H9 (cell line): Measurements from ENCODE around the gene CD151. TPM values are rescaled to one million over a fixed set of nuclear protein-coding genes. Genes with fewer than 3 reads are reported as not detected.

Experiments
- DNase-seq: peaks from one replicate; pipeline ENCODE4 v3.0.0-alpha.2; 2017
- H2AFZ ChIP-seq: one replicate; pipeline ENCODE4 v1.6.1; 2013; ENCODE audit warnings: mild to moderate bottlenecking, low read length, control low read depth, moderate library complexity
- H2AK5ac ChIP-seq: 2 replicates; pipeline ENCODE4 v1.6.1; 2013; ENCODE audit warnings: low read length, control low read depth, mixed read lengths; ENCODE audit not compliant: insufficient read length
- H2BK120ac ChIP-seq: one replicate; pipeline ENCODE4 v1.6.1; 2013; ENCODE audit warnings: low read depth, mild to moderate bottlenecking, low read length, control low read depth, inconsistent platforms; ENCODE audit not compliant: poor library complexity, severe bottlenecking
- H2BK12ac ChIP-seq: 2 replicates; pipeline ENCODE4 v1.6.1; 2013; ENCODE audit warnings: low read length, control low read depth, mixed read lengths, low read depth; ENCODE audit not compliant: insufficient read length
- H2BK15ac ChIP-seq: 2 replicates; pipeline ENCODE4 v1.6.1; 2013; ENCODE audit warnings: low read depth, low read length, control low read depth
- H2BK20ac ChIP-seq: one replicate; pipeline ENCODE4 v1.6.1; 2013; ENCODE audit warnings: low read depth, mild to moderate bottlenecking, low read length, control low read depth, inconsistent platforms; ENCODE audit not compliant: poor library complexity, severe bottlenecking
- H2BK5ac ChIP-seq: 2 replicates; pipeline ENCODE4 v1.6.1; 2013; ENCODE audit warnings: low read length, control low read depth, mixed read lengths; ENCODE audit not compliant: insufficient read length
- H3K14ac ChIP-seq: 2 replicates; pipeline ENCODE4 v1.6.1; 2013; ENCODE audit warnings: low read length, control low read depth; ENCODE audit not compliant: insufficient read depth
- H3K18ac ChIP-seq: 2 replicates; pipeline ENCODE4 v1.6.1; 2013; ENCODE audit warnings: low read depth, mild to moderate bottlenecking, mixed read lengths, low read length, control low read depth; ENCODE audit not compliant: insufficient read length
- H3K23ac ChIP-seq: 2 replicates; pipeline ENCODE4 v1.6.1; 2013; ENCODE audit warnings: low read length, control low read depth, mixed read lengths, low read depth; ENCODE audit not compliant: insufficient read length
- H3K23me2 ChIP-seq: 2 replicates; pipeline ENCODE4 v1.6.1; 2013; ENCODE audit warnings: low read depth, mild to moderate bottlenecking, mixed read lengths, low read length, control low read depth; ENCODE audit not compliant: insufficient read length, poor library complexity, severe bottlenecking
- H3K27ac ChIP-seq: 2 replicates; pipeline ENCODE4 v1.5.1; 2013; ENCODE audit warnings: low read length, control low read depth, mixed read lengths, low read depth; ENCODE audit not compliant: insufficient read length
- H3K27me3 ChIP-seq: 2 replicates; pipeline ENCODE4 v1.6.1; 2013; ENCODE audit warnings: low read length, control low read depth, inconsistent platforms; ENCODE audit not compliant: insufficient read depth
- H3K4ac ChIP-seq: 2 replicates; pipeline ENCODE4 v1.6.1; 2013; ENCODE audit warnings: low read depth, mild to moderate bottlenecking, control low read depth, inconsistent platforms, low read length, moderate library complexity
- H3K4me1 ChIP-seq: 2 replicates; pipeline ENCODE4 v1.6.1; 2013; ENCODE audit warnings: low read length, control low read depth, inconsistent platforms; ENCODE audit not compliant: insufficient read depth
- H3K4me2 ChIP-seq: 2 replicates; pipeline ENCODE4 v1.6.1; 2013; ENCODE audit warnings: low read length, control low read depth, mixed read lengths; ENCODE audit not compliant: insufficient read length, insufficient read depth
- H3K56ac ChIP-seq: 2 replicates; pipeline ENCODE4 v1.6.1; 2013; ENCODE audit warnings: low read depth, mild to moderate bottlenecking, mixed read lengths, low read length, control low read depth; ENCODE audit not compliant: insufficient read length
- H3K79me1 ChIP-seq: 2 replicates; pipeline ENCODE4 v1.6.1; 2013; ENCODE audit warnings: low read depth, mild to moderate bottlenecking, moderate library complexity, low read length, control low read depth, inconsistent platforms; ENCODE audit not compliant: insufficient read depth, poor library complexity, severe bottlenecking
- H3K79me2 ChIP-seq: 2 replicates; pipeline ENCODE4 v1.6.1; 2013; ENCODE audit warnings: low read length, control low read depth, inconsistent platforms; ENCODE audit not compliant: insufficient read depth
- H3K9ac ChIP-seq: 2 replicates; pipeline ENCODE4 v1.6.1; 2013; ENCODE audit warnings: low read length, control low read depth, mixed read lengths; ENCODE audit not compliant: insufficient read length; ENCODE audit errors: extremely low read depth
- H3K9me3 ChIP-seq: one replicate; pipeline ENCODE4 v1.6.1; 2013; ENCODE audit warnings: low read depth, low read length, inconsistent platforms; ENCODE audit not compliant: control insufficient read depth
- H3T11ph ChIP-seq: one replicate; pipeline ENCODE4 v1.6.1; 2013; ENCODE audit warnings: mild to moderate bottlenecking, low read length, control low read depth, inconsistent platforms
- H4K20me1 ChIP-seq: one replicate; pipeline ENCODE4 v1.6.1; 2013; ENCODE audit not compliant: control insufficient read depth, insufficient read length, insufficient read depth
- H4K5ac ChIP-seq: 2 replicates; pipeline ENCODE4 v1.6.1; 2013; ENCODE audit warnings: low read depth, mild to moderate bottlenecking, mixed read lengths, low read length, control low read depth; ENCODE audit not compliant: insufficient read length
- H4K8ac ChIP-seq: replicated peaks from 2 replicates; pipeline ENCODE4 v1.6.1; 2013; ENCODE audit warnings: low read length, control low read depth, mixed read lengths, low read depth; ENCODE audit not compliant: insufficient read length
- H4K91ac ChIP-seq: 2 replicates; pipeline ENCODE4 v1.6.1; 2013; ENCODE audit warnings: low read depth, mild to moderate bottlenecking, moderate library complexity, mixed read lengths, low read length, control low read depth; ENCODE audit not compliant: insufficient read length
- H3K27ac Mint-ChIP-seq, 3 experiments: 2 replicates in 2 of 3; 3 replicates in 1 of 3; pipeline ENCODE4 v1.8.0; 2020 to 2021; ENCODE audit warnings: mixed read lengths in 3 of 3, mild to moderate bottlenecking in 1 of 3, moderate library complexity in 1 of 3
- H3K27me3 Mint-ChIP-seq: 2 replicates; pipeline ENCODE4 v1.8.0; 2021; ENCODE audit warnings: low read depth, mild to moderate bottlenecking, moderate library complexity, mixed read lengths
- H3K36me3 Mint-ChIP-seq, 3 experiments: 2 replicates in 2 of 3; 3 replicates in 1 of 3; pipeline ENCODE4 v1.8.0; 2020 to 2021; ENCODE audit warnings: low read depth in 3 of 3, mixed read lengths in 3 of 3; ENCODE audit not compliant: insufficient read depth in 1 of 3
- H3K4me1 Mint-ChIP-seq, 2 experiments: 2 replicates each; pipeline ENCODE4 v1.8.0; 2020; ENCODE audit warnings: mixed read lengths in 2 of 2
- H3K4me3 Mint-ChIP-seq, 2 experiments: 2 replicates in 1 of 2; 3 replicates in 1 of 2; pipeline ENCODE4 v1.8.0; 2020 to 2021; ENCODE audit warnings: mild to moderate bottlenecking in 2 of 2, mixed read lengths in 2 of 2, moderate library complexity in 1 of 2
- H3K9me3 Mint-ChIP-seq, 2 experiments: 2 replicates in 1 of 2; 3 replicates in 1 of 2; pipeline ENCODE4 v1.8.0; 2020; ENCODE audit warnings: mild to moderate bottlenecking in 2 of 2, mixed read lengths in 2 of 2, moderate library complexity in 1 of 2
- WGBS: extraction: QIAGEN DNeasy Blood & Tissue Kit; methylation state at CpG from one replicate; pipeline ENCODE4 v1.1.7; 2013; ENCODE audit warnings: missing lambda C conversion rate, low lambda C conversion rate, mixed read lengths; ENCODE audit not compliant: insufficient read length; ENCODE audit errors: extremely low coverage; 5-methylcytosine and 5-hydroxymethylcytosine counted together
- total RNA-seq: library from RNA; stranded (reverse); gene quantifications from 2 replicates; pipeline ENCODE4 v1.2.1, GENCODE V29; 2021
- TF ChIP-seq, protein P1 (sequence below): fragments of 200-600 bp; sonication (generic); conservative IDR thresholded peaks from 3 replicates; pipeline ENCODE4 v1.8.0; 2021; ENCODE audit warnings: antibody characterized with exemption, mild to moderate bottlenecking

CD151 gene
- total RNA-seq, 1 experiment from 2014 or later: 138 TPM

- H2BK12ac ChIP-seq: no peak overlapping the region
- no CpG with 5 or more reads among the region's 18 CpGs for WGBS
- no peak overlapping the region for H2AK5ac ChIP-seq
- no peak overlapping the region for H3K9ac ChIP-seq
- H3T11ph ChIP-seq: no peak overlapping the region
- H2BK20ac ChIP-seq: no peak overlapping the region
- H2BK15ac ChIP-seq: no peak overlapping the region
- no peak overlapping the region for H3K4ac ChIP-seq
- H3K14ac ChIP-seq: no peak overlapping the region
- H4K8ac ChIP-seq: no peak overlapping the region
- no peaks in the 10 kb centered on the region for H3K79me1 ChIP-seq
- no peaks in the 10 kb centered on the region for H3K79me2 ChIP-seq
- no peaks in the 10 kb centered on the region for H3K9me3 ChIP-seq
- H3K4me1 ChIP-seq: peaks cover 2% of the 10 kb centered on the region; the same call in 1 of the 2 replicates
- H3K27me3 ChIP-seq: no peaks in the 10 kb centered on the region; the same call in 1 of the 2 replicates
- H3K27me3 Mint-ChIP-seq: peaks cover 7% of the 10 kb centered on the region
- peaks cover 24% of the 10 kb centered on the region for H3K23me2 ChIP-seq
- H2BK5ac ChIP-seq: no peak overlapping the region
- no peak overlapping the region for H4K91ac ChIP-seq
- DNase-seq: no peak
- no peak overlapping the region for H3K4me3 Mint-ChIP-seq
- peaks cover 11 to 41% of the 10 kb centered on the region in 2 experiments for H3K4me1 Mint-ChIP-seq
- H4K20me1 ChIP-seq: peaks cover 6% of the 10 kb centered on the region
- H4K5ac ChIP-seq: no peak overlapping the region
- H3K18ac ChIP-seq: no peak overlapping the region
- H3K23ac ChIP-seq: no peak overlapping the region
- no peak overlapping the region for H3K27ac ChIP-seq
- no peak overlapping the region for H3K27ac Mint-ChIP-seq
- H2BK120ac ChIP-seq: no peak overlapping the region
- TF ChIP-seq, protein P1, sequence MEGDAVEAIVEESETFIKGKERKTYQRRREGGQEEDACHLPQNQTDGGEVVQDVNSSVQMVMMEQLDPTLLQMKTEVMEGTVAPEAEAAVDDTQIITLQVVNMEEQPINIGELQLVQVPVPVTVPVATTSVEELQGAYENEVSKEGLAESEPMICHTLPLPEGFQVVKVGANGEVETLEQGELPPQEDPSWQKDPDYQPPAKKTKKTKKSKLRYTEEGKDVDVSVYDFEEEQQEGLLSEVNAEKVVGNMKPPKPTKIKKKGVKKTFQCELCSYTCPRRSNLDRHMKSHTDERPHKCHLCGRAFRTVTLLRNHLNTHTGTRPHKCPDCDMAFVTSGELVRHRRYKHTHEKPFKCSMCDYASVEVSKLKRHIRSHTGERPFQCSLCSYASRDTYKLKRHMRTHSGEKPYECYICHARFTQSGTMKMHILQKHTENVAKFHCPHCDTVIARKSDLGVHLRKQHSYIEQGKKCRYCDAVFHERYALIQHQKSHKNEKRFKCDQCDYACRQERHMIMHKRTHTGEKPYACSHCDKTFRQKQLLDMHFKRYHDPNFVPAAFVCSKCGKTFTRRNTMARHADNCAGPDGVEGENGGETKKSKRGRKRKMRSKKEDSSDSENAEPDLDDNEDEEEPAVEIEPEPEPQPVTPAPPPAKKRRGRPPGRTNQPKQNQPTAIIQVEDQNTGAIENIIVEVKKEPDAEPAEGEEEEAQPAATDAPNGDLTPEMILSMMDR: no peak
- H3K56ac ChIP-seq: no peak overlapping the region
- H3K9me3 Mint-ChIP-seq: no peaks in the 10 kb centered on the region
- no peak overlapping the region for H2AFZ ChIP-seq
- H3K36me3 Mint-ChIP-seq: no peaks in the 10 kb centered on the region
- no peak overlapping the region for H3K4me2 ChIP-seq
Measured at GRCh38 chr11:847876-848275, 15.1 kb downstream of the CD151 start.
